ENCODE measurements around the gene MCC. TPM values are rescaled to one million over a fixed set of nuclear protein-coding genes. Genes with fewer than 3 reads are reported as not detected.

Gene MCC
- total RNA-seq, 3 donors from 2014 or later, result 24.3 to 46.5 (median 29.4) TPM

GRCh38 chr5:113025596-113025995, 462.7 kb downstream of the MCC start:
- Histone ChIP-seq H3K27ac (no peak overlapping the region), H3K36me3 (no peaks in the 10 kb centered on the region), H3K27me3 (no peaks in the 10 kb centered on the region), H3K9me3 (no peaks in the 10 kb centered on the region), H3K4me3 (no peak overlapping the region), H3K4me1 (no peaks in the 10 kb centered on the region)
- intact Hi-C loops (cut with DNase I; ENCODE audit: low total_unique reads), result no loop called here
- no peak for DNase-seq (ENCODE audit: low spot score in 2 of 2)
- TF ChIP-seq POLR2AphosphoS5 (IDR thresholded peaks at IDR 0.05) (no peak), CTCF (IDR thresholded peaks at IDR 0.05) (no peak), POLR2A (IDR thresholded peaks at IDR 0.05) (no peak)

DNA sequence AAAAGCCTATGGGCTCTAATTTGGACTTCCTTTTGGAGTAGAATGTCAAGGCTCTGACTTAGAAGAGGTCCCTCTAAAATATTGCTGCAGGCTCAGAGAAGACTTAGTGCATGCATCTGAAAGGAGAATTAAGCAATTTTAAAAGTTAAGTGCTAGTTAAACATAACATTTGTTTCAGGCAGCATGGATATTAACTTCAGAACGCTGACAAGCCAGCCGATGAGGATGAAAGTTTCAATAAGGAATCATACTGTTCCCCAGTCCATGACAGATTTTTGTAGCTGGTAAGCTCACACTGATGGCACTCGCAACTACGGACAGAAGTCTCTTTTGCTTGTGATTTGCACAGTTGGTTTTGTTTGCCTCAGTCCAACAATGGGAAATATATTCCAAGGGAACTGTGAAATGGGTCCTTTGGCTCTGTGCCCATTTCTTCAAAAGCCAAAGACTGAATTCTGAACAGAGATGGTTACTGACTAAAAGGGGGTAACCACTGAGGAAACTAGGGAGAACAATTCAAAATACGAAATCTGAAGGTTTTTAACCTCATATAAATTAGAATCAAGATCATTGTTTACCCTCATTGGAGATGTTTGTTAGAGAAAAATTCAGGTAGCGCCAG, 464.1 kb downstream of the MCC start:
- DNase-seq (ENCODE audit: low spot score in 2 of 2), result no peak
- intact Hi-C loops (cut with DNase I; ENCODE audit: low total_unique reads), result no loop called here
- H3K36me3 ChIP-seq, result no peaks in the 10 kb centered on the region
- no peaks in the 10 kb centered on the region for H3K4me1 ChIP-seq
- no peak for TF ChIP-seq CTCF (IDR thresholded peaks at IDR 0.05)
- no peak for TF ChIP-seq POLR2A (IDR thresholded peaks at IDR 0.05)
- TF ChIP-seq POLR2AphosphoS5 (IDR thresholded peaks at IDR 0.05), result no peak
- H3K27ac ChIP-seq, result no peak overlapping the region
- H3K4me3 ChIP-seq, result no peak overlapping the region
- no peaks in the 10 kb centered on the region for H3K9me3 ChIP-seq
- H3K27me3 ChIP-seq, result no peaks in the 10 kb centered on the region

GRCh38 chr5:113022661-113023060, 465.6 kb downstream of the MCC start:
- no peaks in the 10 kb centered on the region for H3K27me3 ChIP-seq
- intact Hi-C loops (cut with DNase I; ENCODE audit: low total_unique reads), result no loop called here
- H3K9me3 ChIP-seq, result no peaks in the 10 kb centered on the region
- H3K27ac ChIP-seq, result peak overlapping the region in 1 of 2 donors; percentile 21
- no peaks in the 10 kb centered on the region for H3K4me1 ChIP-seq
- no peaks in the 10 kb centered on the region for H3K36me3 ChIP-seq
- no peak for TF ChIP-seq POLR2AphosphoS5 (IDR thresholded peaks at IDR 0.05)
- no peak for TF ChIP-seq POLR2A (IDR thresholded peaks at IDR 0.05)
- no peak for TF ChIP-seq CTCF (IDR thresholded peaks at IDR 0.05)
- DNase-seq (ENCODE audit: low spot score in 2 of 2), result no peak
- no peak overlapping the region for H3K4me3 ChIP-seq

GRCh38 chr5:113020461-113021273, 467.6 kb downstream of the MCC start:
- Histone ChIP-seq H3K4me1 (no peaks in the 10 kb centered on the region), H3K9me3 (no peaks in the 10 kb centered on the region), H3K27ac (no peak overlapping the region), H3K27me3 (no peaks in the 10 kb centered on the region), H3K36me3 (no peaks in the 10 kb centered on the region), H3K4me3 (no peak overlapping the region)
- intact Hi-C loops (cut with DNase I; ENCODE audit: low total_unique reads), result no loop called here
- no peak for DNase-seq (ENCODE audit: low spot score in 2 of 2)
- TF ChIP-seq POLR2A (IDR thresholded peaks at IDR 0.05), result no peak

GRCh38 chr5:113017881-113018635, 470.2 kb downstream of the MCC start:
- H3K27ac ChIP-seq, result no peak overlapping the region
- no peak for DNase-seq (ENCODE audit: low spot score in 2 of 2)
- H3K9me3 ChIP-seq, result no peaks in the 10 kb centered on the region
- intact Hi-C loops (cut with DNase I; ENCODE audit: low total_unique reads), result no loop called here
- no peak for TF ChIP-seq POLR2A (IDR thresholded peaks at IDR 0.05)
- TF ChIP-seq POLR2AphosphoS5 (IDR thresholded peaks at IDR 0.05), result no peak
- TF ChIP-seq CTCF (IDR thresholded peaks at IDR 0.05), result no peak
- no peaks in the 10 kb centered on the region for H3K27me3 ChIP-seq
- no peaks in the 10 kb centered on the region for H3K36me3 ChIP-seq
- no peak overlapping the region for H3K4me3 ChIP-seq
- no peaks in the 10 kb centered on the region for H3K4me1 ChIP-seq

All from breast epithelium (tissue), 4 donors.